Thoracic aorta (tissue), 2 donors: ENCODE data around the gene PLD5. TPM values are rescaled to one million over a fixed set of nuclear protein-coding genes. Genes with fewer than 3 reads are reported as not detected.
"Not testable (repeated sequence)": the region's sequence is repeated elsewhere in the genome, so short reads cannot be mapped to it uniquely, and the experiment has no call there.

Experiments used
- ATAC-seq: fragments of 150-250 bp; one replicate; pipeline ENCODE4 v1.8.0; 2017; ENCODE audit warnings: low read depth; ENCODE audit not compliant: insufficient number of reproducible peaks, low FRiP score
- DNase-seq: peaks from one replicate; pipeline ENCODE4 v3.0.0-alpha.2; 2020; ENCODE audit warnings: low spot score
- H3K27ac ChIP-seq, 2 donors: fragments of 200-600 bp; sonication (generic); 1 replicate in 1 of 2; 2 replicates in 1 of 2; pipeline ENCODE4 v1.5.1; 2016; ENCODE audit warnings: mild to moderate bottlenecking in 2 of 2, moderate library complexity in 2 of 2
- H3K27me3 ChIP-seq: fragments of 200-600 bp; sonication (generic); replicated peaks from 2 replicates; pipeline ENCODE4 v1.6.0; 2016; ENCODE audit warnings: mild to moderate bottlenecking; ENCODE audit not compliant: insufficient read depth
- H3K36me3 ChIP-seq: fragments of 200-600 bp; sonication (generic); one replicate; pipeline ENCODE4 v1.5.1; 2016
- H3K4me1 ChIP-seq, 2 donors: fragments of 200-600 bp; sonication (generic); 1 replicate in 1 of 2; 2 replicates in 1 of 2; pipeline versions ENCODE4 v1.5.1 to v1.6.0; 2016; ENCODE audit warnings: low read depth in 2 of 2, mild to moderate bottlenecking in 1 of 2; ENCODE audit not compliant: control insufficient read depth in 1 of 2
- H3K4me3 ChIP-seq: fragments of 200-600 bp; sonication (generic); 2 replicates; pipeline ENCODE4 v1.5.1; 2016; ENCODE audit warnings: mild to moderate bottlenecking
- H3K9me3 ChIP-seq: fragments of 200-600 bp; sonication (generic); 2 replicates; pipeline ENCODE4 v1.5.1; 2016
- CTCF ChIP-seq: fragments of 200-600 bp; sonication (generic); IDR thresholded peaks from one replicate; pipeline ENCODE4 v1.5.1; 2019; ENCODE audit warnings: antibody characterized with exemption
- total RNA-seq, 2 donors: library from RNA; depleted of rRNA; stranded (reverse); fragments of >200 nt; gene quantifications; one replicate each; pipeline versions ENCODE4 v1.1.0 to v1.2.3, GENCODE V29; 2016

PLD5 gene
- total RNA-seq, 2 donors from 2014 or later = 12.2 to 23.9 TPM

- Histone ChIP-seq H3K4me1 (no peaks in the 10 kb centered on the region), H3K27me3 (no peaks in the 10 kb centered on the region), H3K4me3 (no peak overlapping the region), H3K36me3 (no peaks in the 10 kb centered on the region), H3K9me3 (no peaks in the 10 kb centered on the region), H3K27ac (no peak overlapping the region)
- ATAC-seq = no peak
- TF ChIP-seq CTCF = no peak
- DNase-seq = no peak
Measured at GRCh38 chr1:242120432-242120831, 404.1 kb downstream of the PLD5 start.

GRCh38 chr1:242100921-242101320 lies 423.6 kb downstream of the PLD5 start:
- no peaks in the 10 kb centered on the region for H3K9me3 ChIP-seq
- H3K27ac ChIP-seq = no peak overlapping the region
- H3K4me3 ChIP-seq = no peak overlapping the region
- H3K4me1 ChIP-seq = no peaks in the 10 kb centered on the region
- no peak for ATAC-seq
- no peak for TF ChIP-seq CTCF
- no peaks in the 10 kb centered on the region for H3K27me3 ChIP-seq
- DNase-seq = no peak
- peaks cover under 1% of the 10 kb centered on the region for H3K36me3 ChIP-seq

GRCh38 chr1:242097283-242097682 lies 427.2 kb downstream of the PLD5 start:
- DNase-seq, H3K27ac ChIP-seq, H3K36me3 ChIP-seq, H3K27me3 ChIP-seq, H3K9me3 ChIP-seq, H3K4me3 ChIP-seq, H3K4me1 ChIP-seq, ATAC-seq: not testable (repeated sequence)

- no peak for DNase-seq
- Histone ChIP-seq H3K36me3 (no peaks in the 10 kb centered on the region), H3K4me1 (no peaks in the 10 kb centered on the region), H3K4me3 (no peak overlapping the region), H3K27ac (no peak overlapping the region), H3K9me3 (no peaks in the 10 kb centered on the region), H3K27me3 (no peaks in the 10 kb centered on the region)
- TF ChIP-seq CTCF = no peak
- ATAC-seq = no peak
Measured at GRCh38 chr1:242093116-242093515, 431.4 kb downstream of the PLD5 start.

GRCh38 chr1:242089911-242090310 lies 434.6 kb downstream of the PLD5 start:
- H3K9me3 ChIP-seq = no peaks in the 10 kb centered on the region
- ATAC-seq (no peak), DNase-seq (no peak)
- no peaks in the 10 kb centered on the region for H3K36me3 ChIP-seq
- TF ChIP-seq CTCF = no peak
- no peaks in the 10 kb centered on the region for H3K27me3 ChIP-seq
- H3K27ac ChIP-seq = no peak overlapping the region
- no peak overlapping the region for H3K4me3 ChIP-seq
- no peaks in the 10 kb centered on the region for H3K4me1 ChIP-seq

- no peaks in the 10 kb centered on the region for H3K36me3 ChIP-seq
- TF ChIP-seq CTCF = no peak
- no peaks in the 10 kb centered on the region for H3K9me3 ChIP-seq
- H3K27ac ChIP-seq = no peak overlapping the region
- H3K4me3 ChIP-seq = no peak overlapping the region
- no peaks in the 10 kb centered on the region for H3K27me3 ChIP-seq
- no peak for ATAC-seq
- H3K4me1 ChIP-seq = no peaks in the 10 kb centered on the region
- DNase-seq = no peak
Measured at GRCh38 chr1:242088875-242089274, 435.6 kb downstream of the PLD5 start.
